ENCODE results near the gene ANKH.

DNA sequence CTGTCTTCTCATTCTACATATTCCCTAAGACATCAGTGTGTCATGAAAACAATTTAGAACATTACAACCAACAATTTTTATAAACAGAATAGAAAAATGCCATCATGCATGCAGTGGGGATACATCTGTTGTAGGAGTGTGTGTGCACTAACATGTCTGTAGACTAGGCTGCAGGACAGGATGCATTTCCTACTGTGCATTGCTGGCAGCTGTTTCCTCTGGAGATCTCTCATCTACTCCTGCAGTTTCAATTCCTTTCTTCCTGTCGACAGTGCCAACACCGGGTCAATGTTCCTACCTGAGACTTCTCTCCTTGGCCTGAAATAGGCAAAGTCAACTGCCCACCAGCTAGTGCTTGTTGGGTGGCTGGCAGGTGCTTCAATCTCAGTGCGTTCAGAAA is 69.8 kb downstream of the ANKH start:
- no peak for TF ChIP-seq POLR2A (IDR thresholded peaks at IDR 0.05)
- TF ChIP-seq, protein P1, sequence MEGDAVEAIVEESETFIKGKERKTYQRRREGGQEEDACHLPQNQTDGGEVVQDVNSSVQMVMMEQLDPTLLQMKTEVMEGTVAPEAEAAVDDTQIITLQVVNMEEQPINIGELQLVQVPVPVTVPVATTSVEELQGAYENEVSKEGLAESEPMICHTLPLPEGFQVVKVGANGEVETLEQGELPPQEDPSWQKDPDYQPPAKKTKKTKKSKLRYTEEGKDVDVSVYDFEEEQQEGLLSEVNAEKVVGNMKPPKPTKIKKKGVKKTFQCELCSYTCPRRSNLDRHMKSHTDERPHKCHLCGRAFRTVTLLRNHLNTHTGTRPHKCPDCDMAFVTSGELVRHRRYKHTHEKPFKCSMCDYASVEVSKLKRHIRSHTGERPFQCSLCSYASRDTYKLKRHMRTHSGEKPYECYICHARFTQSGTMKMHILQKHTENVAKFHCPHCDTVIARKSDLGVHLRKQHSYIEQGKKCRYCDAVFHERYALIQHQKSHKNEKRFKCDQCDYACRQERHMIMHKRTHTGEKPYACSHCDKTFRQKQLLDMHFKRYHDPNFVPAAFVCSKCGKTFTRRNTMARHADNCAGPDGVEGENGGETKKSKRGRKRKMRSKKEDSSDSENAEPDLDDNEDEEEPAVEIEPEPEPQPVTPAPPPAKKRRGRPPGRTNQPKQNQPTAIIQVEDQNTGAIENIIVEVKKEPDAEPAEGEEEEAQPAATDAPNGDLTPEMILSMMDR (IDR thresholded peaks at IDR 0.05) = no peak

Data from prostate gland (tissue), 2 donors.